Limb (tissue), 2 donors: ENCODE data around the gene PLA2G2F.

Experiments
- DNase-seq, 2 donors: peaks; one replicate each; pipeline ENCODE4 v3.0.0-alpha.2; 2016; ENCODE audit errors: extremely low spot score in 2 of 2

The PLA2G2F gene

DNA sequence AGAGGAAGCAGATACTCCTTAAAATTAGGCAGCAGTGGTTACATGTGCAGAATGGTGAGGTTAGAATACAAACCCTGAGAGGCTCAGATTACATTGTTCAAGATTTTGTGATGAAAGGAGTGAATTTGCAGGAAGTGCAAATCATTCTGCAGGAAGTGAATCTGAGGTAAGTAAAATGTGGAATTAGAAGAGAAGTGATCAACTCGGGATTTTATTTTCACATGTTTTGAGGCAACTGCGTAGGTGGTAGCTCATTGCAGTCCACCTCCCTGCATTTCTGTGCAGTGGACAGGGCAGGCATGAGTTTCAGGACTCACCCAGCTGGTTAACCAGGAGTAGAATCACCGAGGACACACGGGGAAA lies 49.3 kb downstream of the PLA2G2F start:
- DNase-seq, result no peak

DNA sequence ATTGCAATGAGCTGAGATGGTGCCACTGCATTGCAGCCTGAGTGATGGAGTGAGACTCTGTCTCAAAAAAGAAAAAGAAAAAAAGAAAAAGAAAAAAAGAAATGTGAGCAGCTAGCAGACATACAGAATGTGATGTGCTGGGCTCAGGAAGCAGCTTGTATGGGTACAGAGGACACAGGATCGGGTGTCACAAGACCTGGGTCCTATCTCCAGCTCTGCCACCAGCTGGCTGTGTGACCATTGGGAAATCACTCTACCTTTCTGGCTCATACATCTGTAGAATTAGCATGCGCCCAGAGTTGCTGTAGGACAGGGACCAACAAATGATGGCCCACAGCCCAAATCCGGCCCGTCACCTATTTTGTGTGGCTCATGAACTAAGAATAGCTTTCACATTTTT lies 50.5 kb downstream of the PLA2G2F start:
- DNase-seq, result no peak

- DNase-seq, result no peak
Observed at GRCh38 chr1:20190256-20191160, 51.4 kb downstream of the PLA2G2F start.

- DNase-seq, result no peak
Observed at GRCh38 chr1:20191266-20191825, 52.2 kb downstream of the PLA2G2F start.

DNA sequence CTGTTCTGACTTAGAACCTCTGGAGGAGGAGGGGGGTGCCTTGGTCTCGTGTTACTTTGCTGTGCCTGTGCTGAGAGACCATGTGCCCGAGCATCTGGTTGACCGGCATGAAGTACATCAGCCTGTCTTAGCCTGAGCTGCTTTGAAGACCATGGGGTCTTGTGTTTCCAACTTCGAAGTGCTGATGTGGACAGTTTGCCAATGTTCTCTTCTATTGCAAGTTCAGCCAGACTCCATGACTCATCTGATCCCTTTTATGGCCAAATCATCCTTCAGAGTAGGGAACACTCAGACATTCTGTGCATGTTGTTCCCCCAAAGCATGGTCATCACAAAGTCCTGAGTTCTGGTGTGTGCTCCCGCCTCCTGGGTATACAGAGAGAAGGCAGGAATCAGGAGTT lies 53.2 kb downstream of the PLA2G2F start:
- no peak for DNase-seq

- DNase-seq, result no peak
Observed at GRCh38 chr1:20192871-20193411, 53.8 kb downstream of the PLA2G2F start.

GRCh38 chr1:20194224-20194623 lies 55.1 kb downstream of the PLA2G2F start:
- DNase-seq, result no peak

DNA sequence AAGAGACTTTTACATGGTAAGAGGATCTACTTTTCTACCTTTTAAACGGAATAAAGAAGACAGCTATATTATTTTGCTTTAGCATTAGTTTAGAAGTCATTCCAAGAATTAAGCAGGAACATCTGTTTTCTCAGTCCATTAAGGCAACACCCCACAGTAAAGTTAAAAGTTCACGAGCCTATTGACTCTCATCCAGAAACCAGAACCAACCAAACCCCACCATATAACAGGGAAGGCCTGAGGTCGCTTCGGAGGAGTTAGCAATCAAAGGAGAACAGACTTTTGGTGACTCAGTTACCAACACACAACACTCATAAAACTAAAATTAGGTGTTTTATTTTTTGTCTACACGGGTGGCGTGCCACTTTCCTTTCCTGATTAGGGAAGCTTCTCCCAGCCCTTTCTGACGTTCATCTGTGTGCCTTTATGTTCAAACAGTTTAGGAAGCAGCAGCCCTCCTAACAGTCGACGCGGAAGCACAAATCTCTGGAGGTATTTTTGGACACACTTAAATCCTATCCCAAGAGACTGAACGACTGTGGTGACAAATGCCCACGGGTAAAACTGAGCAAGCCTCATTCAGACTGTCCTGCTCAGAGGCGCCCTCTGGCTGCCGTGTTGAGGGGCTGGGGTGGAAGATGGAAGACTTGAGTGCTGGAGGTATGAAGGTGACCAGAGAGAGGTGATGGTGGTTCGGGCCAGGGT lies 55.8 kb downstream of the PLA2G2F start:
- peak in 1 of 2 donors; percentile 60 for DNase-seq

DNA sequence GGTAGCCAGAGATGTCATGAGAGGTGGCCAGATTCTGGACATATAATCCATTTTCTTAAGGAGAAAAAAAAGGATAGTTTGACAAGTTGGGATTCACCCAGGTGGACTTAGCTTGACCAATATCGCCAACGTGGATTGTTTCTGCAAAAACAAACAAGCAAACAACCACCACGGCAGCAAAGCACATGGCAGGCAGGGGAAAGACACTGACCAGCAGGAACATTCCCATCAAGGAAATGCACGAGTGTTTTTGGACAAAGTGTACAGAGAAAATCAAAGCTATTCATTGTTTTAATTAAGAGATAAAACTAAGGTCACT lies 56.3 kb downstream of the PLA2G2F start:
- no peak for DNase-seq

GRCh38 chr1:20197329-20197791 lies 58.2 kb downstream of the PLA2G2F start:
- no peak for DNase-seq

DNA sequence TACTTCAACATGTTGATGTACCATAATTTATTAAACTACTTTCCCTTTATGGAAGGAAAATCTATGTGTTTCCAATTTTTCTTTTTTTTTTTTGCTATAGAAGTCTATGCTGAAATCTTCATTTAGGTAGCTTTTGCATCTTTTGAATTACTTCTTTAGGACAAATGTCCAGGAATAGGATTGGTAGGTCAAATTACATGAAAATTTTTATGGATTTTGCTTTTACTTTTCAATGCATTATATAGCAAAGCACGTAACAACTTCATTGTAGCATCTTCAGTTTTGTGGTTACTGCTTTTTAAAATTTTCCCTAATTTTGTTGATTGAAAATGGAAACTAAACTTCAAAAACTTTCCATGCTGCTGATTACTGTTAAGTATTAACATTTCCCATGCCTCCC lies 59.2 kb downstream of the PLA2G2F start:
- DNase-seq, result no peak

- no peak for DNase-seq
Observed at GRCh38 chr1:20198918-20199317, 59.8 kb downstream of the PLA2G2F start.

GRCh38 chr1:20199403-20199802 lies 60.3 kb downstream of the PLA2G2F start:
- no peak for DNase-seq

DNA sequence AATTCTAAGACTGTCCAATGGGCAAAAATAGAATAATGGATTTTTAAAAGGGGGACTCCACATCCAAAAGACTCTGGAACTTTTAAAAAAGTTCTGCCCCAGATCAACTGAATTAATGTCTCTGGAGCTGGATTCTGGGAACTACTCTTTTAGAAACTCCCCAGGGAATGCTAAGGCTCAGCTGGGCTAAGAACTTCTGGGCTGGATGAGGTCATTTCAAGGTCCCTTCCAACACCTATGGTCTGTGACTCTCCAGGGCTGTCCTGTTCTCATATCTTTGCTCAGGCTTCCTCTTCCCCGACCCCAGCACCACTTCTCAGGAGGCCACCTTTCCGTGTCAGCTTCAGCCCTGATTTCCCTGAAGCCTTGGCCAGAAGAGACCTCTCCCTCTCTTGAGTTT lies 60.7 kb downstream of the PLA2G2F start:
- DNase-seq, result no peak
